GM19328 (cell line): ENCODE data around the gene BHLHE23.

Source experiments
- ATAC-seq: cut with Tn5 transposase; IDR thresholded peaks from one replicate; pipeline ENCODE4 v1.9.1; 2021; ENCODE audit warnings: mild to moderate bottlenecking, moderate library complexity; ENCODE audit not compliant: unreplicated experiment

BHLHE23 gene

GRCh38 chr20:63009988-63010769 lies 3.4 kb upstream of the BHLHE23 start:
- ATAC-seq = peak; percentile 59

- peak; percentile 43 for ATAC-seq
Measured at GRCh38 chr20:63009045-63009961, 2.5 kb upstream of the BHLHE23 start.

GRCh38 chr20:63008541-63009044 lies 1.8 kb upstream of the BHLHE23 start:
- ATAC-seq = no peak

GRCh38 chr20:63007646-63008488 lies 1.1 kb upstream of the BHLHE23 start:
- no peak for ATAC-seq

- ATAC-seq = no peak
Measured at GRCh38 chr20:63007360-63007645, 539 bp upstream of the BHLHE23 start.

GRCh38 chr20:63005862-63006539 lies 763 bp downstream of the BHLHE23 start:
- no peak for ATAC-seq

GRCh38 chr20:63005365-63005861 lies 1.4 kb downstream of the BHLHE23 start:
- no peak for ATAC-seq

GRCh38 chr20:63004607-63005364 lies 2.0 kb downstream of the BHLHE23 start:
- ATAC-seq = no peak

GRCh38 chr20:63003546-63003945 lies 3.2 kb downstream of the BHLHE23 start:
- ATAC-seq = no peak

GRCh38 chr20:63002511-63002910 lies 4.3 kb downstream of the BHLHE23 start:
- ATAC-seq = no peak

GRCh38 chr20:63000958-63001357 lies 5.8 kb downstream of the BHLHE23 start:
- no peak for ATAC-seq

GRCh38 chr20:63000036-63000435 lies 6.7 kb downstream of the BHLHE23 start:
- ATAC-seq = no peak

GRCh38 chr20:62999580-62999979 lies 7.2 kb downstream of the BHLHE23 start:
- ATAC-seq = no peak

GRCh38 chr20:62998449-62998848 lies 8.3 kb downstream of the BHLHE23 start:
- ATAC-seq = no peak

GRCh38 chr20:62997417-62998035 lies 9.2 kb downstream of the BHLHE23 start:
- no peak for ATAC-seq

- ATAC-seq = no peak
Measured at GRCh38 chr20:62996596-62996982, 10.2 kb downstream of the BHLHE23 start.

- ATAC-seq = no peak
Measured at GRCh38 chr20:62995898-62996595, 10.7 kb downstream of the BHLHE23 start.

GRCh38 chr20:62995481-62995880 lies 11.3 kb downstream of the BHLHE23 start:
- ATAC-seq = no peak
